HepG2 (cell line): Measurements from ENCODE around the gene MMS19. TPM values are rescaled to one million over a fixed set of nuclear protein-coding genes. Genes with fewer than 3 reads are reported as not detected.

Experiments
- ARID3A ChIP-seq: IDR thresholded peaks from 2 replicates; pipeline ENCODE4 v1.6.1; 2012; ENCODE audit warnings: low read depth, low read length, improper control_type of control experiment
- ASH2L ChIP-seq: fragments of 300-600, 200-600 bp; sonication (generic); IDR thresholded peaks from 2 replicates; pipeline ENCODE4 v1.7.0; 2017; ENCODE audit warnings: low read depth, mild to moderate bottlenecking, moderate library complexity, mixed read lengths, low read length; ENCODE audit not compliant: insufficient read length
- BORCS8-MEF2B ChIP-seq: sonication (generic); formaldehyde crosslinking; IDR thresholded peaks from 2 replicates; pipeline ENCODE4 v1.8.0; 2022; ENCODE audit warnings: mild to moderate bottlenecking, missing genetic modification reagents
- DPF2 ChIP-seq: sonication (generic); formaldehyde crosslinking; IDR thresholded peaks from 2 replicates; pipeline ENCODE4 v1.4.0; 2020; ENCODE audit warnings: mild to moderate bottlenecking, low read depth, missing genetic modification reagents, borderline replicate concordance
- GPBP1L1 ChIP-seq: sonication (generic); formaldehyde crosslinking; IDR thresholded peaks from 2 replicates; pipeline ENCODE4 v1.5.0; 2020; ENCODE audit warnings: mild to moderate bottlenecking, missing genetic modification reagents
- HMGA1 ChIP-seq: sonication (generic); formaldehyde crosslinking; conservative IDR thresholded peaks from 2 replicates; pipeline ENCODE4 v1.4.0; 2020; ENCODE audit warnings: missing genetic modification reagents
- KAT2B ChIP-seq: fragments of 150-350 bp; IDR thresholded peaks from 2 replicates; pipeline ENCODE4 v1.6.1; 2014; ENCODE audit warnings: low read depth, low read length, borderline replicate concordance
- KDM1A ChIP-seq: IDR thresholded peaks from 2 replicates; pipeline ENCODE4 v1.6.1; 2016; ENCODE audit warnings: missing compliant biosample characterization
- KDM5A ChIP-seq: fragments of 200-600 bp; sonication (generic); IDR thresholded peaks from 2 replicates; pipeline ENCODE4 v1.7.0; 2018; ENCODE audit warnings: antibody characterized with exemption, mild to moderate bottlenecking, low read length, borderline replicate concordance
- PRDM4 ChIP-seq: sonication (generic); formaldehyde crosslinking; IDR thresholded peaks from 2 replicates; pipeline ENCODE4 v1.9.0; 2021; ENCODE audit warnings: missing genetic modification reagents, borderline replicate concordance
- RBM39 ChIP-seq: fragments of 200-400 bp; formaldehyde crosslinking; IDR thresholded peaks from one replicate; pipeline ENCODE4 v1.6.1; 2018; ENCODE audit warnings: antibody characterized with exemption, mild to moderate bottlenecking, low read depth, low read length; ENCODE audit not compliant: poor library complexity, severe bottlenecking
- SMARCE1 ChIP-seq: fragments of 450-650 bp; IDR thresholded peaks from 2 replicates; pipeline ENCODE4 v1.6.1; 2017; ENCODE audit warnings: borderline replicate concordance
- SP140L ChIP-seq: sonication (generic); formaldehyde crosslinking; IDR thresholded peaks from 2 replicates; pipeline ENCODE4 v1.4.0; 2020; ENCODE audit warnings: missing genetic modification reagents, borderline replicate concordance
- TSC22D2 ChIP-seq: sonication (generic); formaldehyde crosslinking; IDR thresholded peaks from 2 replicates; pipeline ENCODE4 v1.5.1; 2020; ENCODE audit warnings: missing genetic modification reagents, mild to moderate bottlenecking, borderline replicate concordance
- ZC3H13 ChIP-seq: sonication (generic); formaldehyde crosslinking; IDR thresholded peaks from 2 replicates; pipeline ENCODE4 v1.8.1; 2023; ENCODE audit warnings: mild to moderate bottlenecking, missing genetic modification reagents, moderate library complexity
- ZGPAT ChIP-seq: IDR thresholded peaks from 2 replicates; pipeline ENCODE4 v1.6.1; 2016; ENCODE audit warnings: mild to moderate bottlenecking
- ZNF205 ChIP-seq: IDR thresholded peaks from 2 replicates; pipeline ENCODE4 v1.6.1; 2018; ENCODE audit warnings: missing biosample characterization, missing genetic modification reagents
- ZNF329 ChIP-seq: sonication (generic); formaldehyde crosslinking; IDR thresholded peaks from 2 replicates; pipeline ENCODE4 v1.9.0; 2021; ENCODE audit warnings: low read depth, mild to moderate bottlenecking, missing genetic modification reagents
- ZNF660 ChIP-seq: sonication (generic); formaldehyde crosslinking; IDR thresholded peaks from 2 replicates; pipeline ENCODE4 v1.5.1; 2020; ENCODE audit warnings: mild to moderate bottlenecking, low read depth, missing genetic modification reagents, borderline replicate concordance
- ZSCAN5A ChIP-seq: sonication (generic); formaldehyde crosslinking; IDR thresholded peaks from 2 replicates; pipeline ENCODE4 v1.8.0; 2022; ENCODE audit warnings: mild to moderate bottlenecking, missing genetic modification reagents, borderline replicate concordance
- polyA plus RNA-seq, 8 experiments: library from polyadenylated mRNA; depleted of rRNA in 3 of 8; stranded (reverse) in 7 of 8; unstranded in 1 of 8; fragments of >200 nt; fragmentation: Illumina TruSeq in 4 of 8; extraction: Trizol in 4 of 8; gene quantifications; 2 replicates each; pipeline versions ENCODE4 v1.2.1 to v1.2.3, GENCODE V29; 2011 to 2016; ENCODE audit warnings: low read depth in 4 of 8, missing spikeins in 1 of 8, mixed read lengths in 1 of 8; ENCODE audit not compliant: insufficient read depth in 1 of 8
- total RNA-seq, 5 experiments: library from RNA; depleted of rRNA; stranded (reverse); fragments of >200 nt; fragmentation: Illumina TruSeq; extraction: Trizol; gene quantifications; 2 replicates each; pipeline ENCODE4 v1.2.3, GENCODE V29; 2016; ENCODE audit warnings: low read depth in 1 of 5

MMS19 gene
- total and polyA plus RNA-seq, 2 of the 13 experiments (the other 11 are each of a cell fraction or from before 2014, with no cell fraction given) = 76.4 to 107 TPM

GRCh38 chr10:97498076-97498840, at the start of gene MMS19 (continued):
- TF ChIP-seq PRDM4 (CRISPR knock-in tag) = 0 out of 2 replicates have a peak, but pooled peaks have one; percentile 54
- no peak for TF ChIP-seq SMARCE1
- no peak for TF ChIP-seq HMGA1 (CRISPR knock-in tag)
- TF ChIP-seq KDM1A (CRISPR knock-in tag) = no peak
- no peak for TF ChIP-seq RBM39
- peak; percentile 56; the same call in 1 of the 2 replicates for TF ChIP-seq TSC22D2 (CRISPR knock-in tag)
- no peak for TF ChIP-seq GPBP1L1 (CRISPR knock-in tag)
- TF ChIP-seq ZNF660 (CRISPR knock-in tag) = no peak
- TF ChIP-seq ASH2L = peak; percentile 34
- peak; percentile 71; the same call in 1 of the 2 replicates for TF ChIP-seq ZC3H13 (CRISPR knock-in tag)
- no peak for TF ChIP-seq KAT2B
- TF ChIP-seq KDM5A = peak; percentile 70; the same call in 1 of the 2 replicates
- peak; percentile 76 for TF ChIP-seq ZGPAT (CRISPR knock-in tag)
- TF ChIP-seq DPF2 = no peak
- TF ChIP-seq ZNF329 = peak; percentile 14
- TF ChIP-seq SP140L = 0 out of 2 replicates have a peak, but pooled peaks have one; percentile 24
- 0 out of 2 replicates have a peak, but pooled peaks have one; percentile 45 for TF ChIP-seq ZSCAN5A (CRISPR knock-in tag)
- TF ChIP-seq BORCS8-MEF2B = peak; percentile 82; the same call in 1 of the 2 replicates
- no peak for TF ChIP-seq ARID3A
- 0 out of 2 replicates have a peak, but pooled peaks have one; percentile 23 for TF ChIP-seq ZNF205 (CRISPR knock-in tag)
